Heart right ventricle (tissue), 16 donors: Measurements from ENCODE around the gene FAM131B. TPM values are rescaled to one million over a fixed set of nuclear protein-coding genes. Genes with fewer than 3 reads are reported as not detected.

Experiments
- ATAC-seq, 8 donors: fragments of 200-7000 bp; cut with Tn5 transposase; one replicate each; pipeline ENCODE4 v1.9.1; 2020; ENCODE audit warnings: mild to moderate bottlenecking in 8 of 8, moderate library complexity in 8 of 8, moderate number of reproducible peaks in 1 of 8
- DNase-seq, 2 donors: peaks; one replicate each; pipeline ENCODE4 v3.0.0-alpha.2; 2020
- H3K27ac ChIP-seq, 10 donors: fragments of 200-600 bp; sonication (generic) in 2 of 10; one replicate each; pipeline versions ENCODE4 v1.5.0 to v1.8.0; 2020 to 2022; ENCODE audit warnings: mild to moderate bottlenecking in 3 of 10
- H3K27me3 ChIP-seq, 7 donors: fragments of 200-600 bp; one replicate each; pipeline ENCODE4 v1.8.0; 2021 to 2022; ENCODE audit warnings: mild to moderate bottlenecking in 2 of 7
- H3K36me3 ChIP-seq, 9 donors: fragments of 200-600 bp; sonication (generic) in 1 of 9; one replicate each; pipeline versions ENCODE4 v1.5.0 to v1.8.0; 2020 to 2022; ENCODE audit warnings: mild to moderate bottlenecking in 2 of 9
- H3K4me1 ChIP-seq, 9 donors: fragments of 200-600 bp; sonication (generic) in 1 of 9; one replicate each; pipeline versions ENCODE4 v1.5.0 to v1.8.0; 2020 to 2022; ENCODE audit warnings: mild to moderate bottlenecking in 4 of 9
- H3K4me3 ChIP-seq, 10 donors: fragments of 200-600 bp; sonication (generic) in 2 of 10; one replicate each; pipeline versions ENCODE4 v1.5.0 to v1.8.0; 2020 to 2022; ENCODE audit warnings: mild to moderate bottlenecking in 7 of 10, moderate library complexity in 2 of 10
- H3K9me3 ChIP-seq, 11 donors: fragments of 200-600 bp in 10 of 11; sonication (generic) in 2 of 11; one replicate each; pipeline versions ENCODE4 v1.5.0 to v1.8.0; 2013 to 2022; ENCODE audit warnings: mild to moderate bottlenecking in 2 of 11, control low read depth in 1 of 11, moderate library complexity in 1 of 11
- CTCF ChIP-seq, 9 donors: fragments of 200-600 bp; sonication (generic) in 2 of 9; IDR thresholded peaks; one replicate each; pipeline versions ENCODE4 v1.5.0 to v1.8.0; 2021 to 2022; ENCODE audit warnings: antibody characterized with exemption in 9 of 9, mild to moderate bottlenecking in 5 of 9, moderate library complexity in 1 of 9
- WGBS, 2 donors: extraction: QIAGEN DNeasy Blood & Tissue Kit; methylation state at CpG; one replicate each; pipeline ENCODE4 v1.1.7; 2013; ENCODE audit warnings: inconsistent platforms in 1 of 2; 5-methylcytosine and 5-hydroxymethylcytosine counted together
- intact Hi-C, 10 donors: fragments of 100-400 bp; cut with DNase I; formaldehyde crosslinking; loops; one replicate each; pipeline versions ENCODE4 v1.11.1 to v1.14.2; 2022
- polyA plus RNA-seq, 2 donors: library from polyadenylated mRNA; stranded (reverse); fragments of 200-250 nt; gene quantifications; one replicate each; pipeline ENCODE4 v1.2.3, GENCODE V29; 2013
- total RNA-seq, 10 donors: library from RNA; stranded (reverse); fragmentation: NEBNext Ultra II Directional in 3 of 10; extraction: Animal tissue kit (Norgen Biotek cat#: 25700) in 3 of 10; gene quantifications; one replicate each; pipeline versions ENCODE4 v1.2.1 to v1.2.4, GENCODE V29; 2021 to 2023
- donor health status: Arrhythmogenic right ventricular cardiomyopathy.
- donor health status: ischemic (EF 13 %, LVEDD 7.1; RV severe dilation, severe dysfunction).
- donor health status: healthy with polysubstance abuse.
- donor health status: DM: no; HTN: yes; CAD: no.
- donor health status: DM: no; HTN: no; CAD: no.
- donor health status: ischemic (EF 25% LVEDD 6.9; RV normal size, moderate dysfunction).
- donor health status: ischemic (EF 25% LVEDD 5.7; RV mildly dilated, moderate dysfunction).
- donor health status: healthy.
- donor health status: DM: yes; HTN: yes; CAD: no.
- donor health status: Ischemic cardiomyopathy.
- donor health status: ischemic (EF 35%, LVEDD 5.7; RV mildly dilated, moderate dysfunction).
- donor health status: nonischemic (EF 11% LVEDD 7.7; RV severe dilation, severe dysfunction).
- donor health status: DM: yes; HTN: yes; CAD: no.
- donor health status: PGD.
- donor health status: ischemic (EF 29% LVEDD 5.4; RV normal size, mild dysfunction).
- donor health status: nonischemic (EF 23%, LVEDD 6.1; RV moderate dilation, normal function).

FAM131B gene
- total and polyA plus RNA-seq, 12 donors = 0.07 to 1.2 (median 0.37) TPM; not detected in 1

DNA sequence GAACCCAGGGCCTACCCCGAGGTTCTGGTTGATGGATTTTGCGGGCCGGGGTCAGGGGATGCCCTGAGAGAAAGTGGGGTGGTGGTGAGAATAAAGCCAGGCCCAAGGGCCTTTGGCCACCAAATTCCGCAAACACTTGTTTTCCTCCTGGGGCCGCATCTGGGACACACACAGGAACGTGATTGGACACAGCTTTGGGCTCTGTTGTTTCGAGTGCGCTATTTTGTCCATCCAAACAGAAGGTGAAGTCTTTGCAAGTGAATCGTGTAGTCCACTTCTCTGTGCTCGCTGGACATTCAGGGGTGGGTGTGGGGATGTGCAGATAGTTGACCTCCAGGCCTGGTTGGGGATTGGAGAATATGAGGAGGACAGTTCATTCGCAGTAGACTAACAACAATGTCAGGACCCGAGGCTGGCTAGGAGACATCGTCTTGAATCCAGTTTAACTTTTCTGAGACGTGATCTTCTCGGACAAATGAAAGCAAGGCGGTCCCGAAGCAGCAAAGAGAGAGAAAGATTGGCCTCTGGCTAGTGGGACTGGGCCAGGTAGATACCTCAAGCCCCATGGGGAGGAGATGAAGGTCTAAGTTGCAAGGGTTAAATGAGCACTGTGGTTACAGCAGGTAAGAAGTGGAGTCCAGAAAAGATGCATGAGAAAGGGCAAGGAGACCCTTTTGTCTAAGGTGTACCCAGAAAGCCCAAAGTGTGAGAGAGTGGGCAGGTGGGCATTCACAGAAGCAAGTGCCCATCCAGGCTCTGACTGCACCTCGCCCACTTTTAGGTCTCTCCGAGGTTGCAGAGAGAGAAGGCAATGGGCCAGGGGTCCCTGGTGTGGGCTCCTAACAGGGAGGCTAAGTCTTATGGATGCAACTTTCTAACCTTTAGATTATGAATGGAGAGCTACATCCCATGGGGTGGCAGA is 764 bp upstream of the FAM131B start:
- no peak overlapping the region for H3K27ac ChIP-seq
- H3K4me1 ChIP-seq = peaks cover 0 to 14% (median 8%) of the 10 kb centered on the region in 9 donors
- WGBS, 2 donors = 36 to 39% methylated on average over 19 of the region's 19 CpGs
- H3K27me3 ChIP-seq = peaks cover 6 to 75% (median 54%) of the 10 kb centered on the region in 7 donors
- TF ChIP-seq CTCF (IDR thresholded peaks at IDR 0.05) = no peak
- H3K36me3 ChIP-seq = no peaks in the 10 kb centered on the region
- H3K4me3 ChIP-seq = peak overlapping the region in 9 of 10 donors; percentile 35 to 68 (median 55)
- DNase-seq (no peak), ATAC-seq (no peak)
- no peaks in the 10 kb centered on the region for H3K9me3 ChIP-seq
- intact Hi-C loops = loop anchor here in 3 of 10 donors (10.0 kb wide), 1 partner anchor 52 kb away; no protein-coding TSS in a partner anchor

- intact Hi-C loops = loop anchor here in 3 of 10 donors (10.0 kb wide), 1 partner anchor 53 kb away; no protein-coding TSS in a partner anchor
- peaks cover 6 to 75% (median 54%) of the 10 kb centered on the region in 7 donors for H3K27me3 ChIP-seq
- peak in 1 of 8 donors; percentile 12 for ATAC-seq
These were observed 872 bp downstream of the FAM131B start for GRCh38 chr7:143361552-143362130.

DNA sequence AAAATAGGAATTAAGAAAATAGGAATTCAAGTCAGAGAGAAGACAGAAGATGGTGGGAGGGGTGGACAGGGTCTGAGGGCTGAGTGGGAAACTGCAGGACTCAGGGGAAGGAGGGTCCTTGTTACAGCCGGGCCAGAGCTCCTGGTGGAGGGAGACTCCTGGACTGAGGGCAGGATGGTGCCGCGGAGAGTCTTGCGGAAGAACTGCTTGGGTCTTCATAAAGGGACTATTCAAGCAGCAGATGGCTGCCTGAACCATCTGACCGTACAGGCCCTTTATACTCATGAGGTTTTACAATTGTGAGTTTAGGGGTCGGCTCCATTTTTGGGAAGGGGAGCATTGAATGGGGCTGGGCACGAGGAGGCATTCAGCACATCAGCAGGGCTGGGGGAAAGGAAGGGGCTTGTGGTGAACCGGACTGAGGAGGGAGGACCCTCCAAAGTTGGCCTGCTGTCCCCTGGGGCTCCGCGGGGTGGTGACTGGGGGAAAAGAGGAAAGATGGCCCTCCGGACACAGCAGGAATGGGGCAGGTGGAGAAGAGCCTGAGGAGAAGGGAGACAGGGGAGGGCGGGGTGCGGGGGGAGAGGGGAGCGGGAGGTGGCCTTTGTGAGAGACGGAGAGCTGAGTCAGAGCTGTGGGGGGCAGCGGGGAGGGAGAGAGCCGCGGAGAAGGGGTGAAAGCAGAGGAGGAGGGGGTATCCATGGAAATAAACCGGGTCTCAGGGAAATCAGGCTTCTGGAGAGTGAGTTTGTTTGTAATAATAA is 1.5 kb downstream of the FAM131B start:
- Histone ChIP-seq H3K9me3 (no peaks in the 10 kb centered on the region), H3K4me1 (peaks cover 0 to 14% (median 8%) of the 10 kb centered on the region in 9 donors), H3K36me3 (no peaks in the 10 kb centered on the region), H3K27ac (no peak overlapping the region), H3K4me3 (no peak overlapping the region), H3K27me3 (peaks cover 6 to 68% (median 54%) of the 10 kb centered on the region in 7 donors)
- no peak for DNase-seq
- intact Hi-C loops = loop anchor here in 3 of 10 donors (10.0 kb wide), 1 partner anchor 54 kb away; no protein-coding TSS in a partner anchor
- TF ChIP-seq CTCF (IDR thresholded peaks at IDR 0.05) = no peak
- no peak for ATAC-seq
- 37 to 39% methylated on average over 19 of the region's 19 CpGs for WGBS, 2 donors

More at GRCh38 chr7:143361552-143362130, 872 bp downstream of the FAM131B start:
- TF ChIP-seq CTCF (IDR thresholded peaks at IDR 0.05) = no peak
- no peaks in the 10 kb centered on the region for H3K9me3 ChIP-seq
- H3K27ac ChIP-seq = no peak overlapping the region
- WGBS, 2 donors = 3% methylated on average over 38 to 46 of the region's 46 CpGs
- H3K4me3 ChIP-seq = peak overlapping the region; percentile 47 to 68 (median 54)
- H3K36me3 ChIP-seq = no peaks in the 10 kb centered on the region
- DNase-seq = no peak
- peaks cover 0 to 14% (median 8%) of the 10 kb centered on the region in 9 donors for H3K4me1 ChIP-seq
